Kidney (tissue), 14 donors: ENCODE results near the gene MATN1. TPM values are rescaled to one million over a fixed set of nuclear protein-coding genes. Genes with fewer than 3 reads are reported as not detected.
A peak's percentile ranks its signal among the peaks of the same experiment; 100 is the strongest.

Experiments
- DNase-seq, 5 donors: peaks; one replicate each; pipeline ENCODE4 v3.0.0-alpha.2; 2013 to 2020
- FAIRE-seq: peaks from 2 replicates; lab custom pipeline; 2012; peaks lifted over from hg19 to GRCh38; lab: Jason Lieb, UNC
- H3K27ac ChIP-seq, 2 donors: one replicate each; pipeline ENCODE4 v1.7.0; 2013; ENCODE audit warnings: low read depth in 2 of 2, low read length in 2 of 2, inconsistent platforms in 1 of 2
- H3K27me3 ChIP-seq: one replicate; pipeline ENCODE4 v1.7.1; 2013; ENCODE audit warnings: low read length, inconsistent platforms; ENCODE audit not compliant: control insufficient read depth, insufficient read depth
- H3K36me3 ChIP-seq, 3 donors: one replicate each; pipeline versions ENCODE4 v1.7.0 to v1.7.1; 2013; ENCODE audit warnings: low read length in 3 of 3, control low read depth in 1 of 3, inconsistent platforms in 1 of 3; ENCODE audit not compliant: insufficient read depth in 3 of 3, control insufficient read depth in 2 of 3
- H3K4me1 ChIP-seq, 3 donors: one replicate each; pipeline versions ENCODE4 v1.7.0 to v1.7.1; 2013; ENCODE audit warnings: low read length in 3 of 3, inconsistent platforms in 1 of 3, low read depth in 1 of 3; ENCODE audit not compliant: control insufficient read depth in 2 of 3, insufficient read depth in 2 of 3
- H3K4me3 ChIP-seq, 3 donors: one replicate each; pipeline versions ENCODE4 v1.7.0 to v1.8.1; 2013; ENCODE audit warnings: low read length in 3 of 3, control low read depth in 1 of 3, inconsistent platforms in 1 of 3
- H3K9ac ChIP-seq, 3 donors: one replicate each; pipeline versions ENCODE4 v1.7.0 to v1.7.1; 2013; ENCODE audit warnings: low read length in 3 of 3, control low read depth in 1 of 3, inconsistent platforms in 1 of 3
- H3K9me3 ChIP-seq, 3 donors: one replicate each; pipeline versions ENCODE4 v1.7.0 to v1.7.1; 2013; ENCODE audit warnings: low read length in 3 of 3, control low read depth in 1 of 3, inconsistent platforms in 1 of 3; ENCODE audit not compliant: control insufficient read depth in 2 of 3, insufficient read depth in 1 of 3
- CTCF ChIP-seq: IDR thresholded peaks from 3 replicates; pipeline ENCODE4 v1.5.1; 2012; ENCODE audit warnings: mild to moderate bottlenecking, moderate library complexity, borderline replicate concordance; ENCODE audit not compliant: insufficient read depth; ENCODE audit errors: extremely low read depth
- intact Hi-C: fragments of 100-400 bp; cut with DNase I; formaldehyde crosslinking; loops from one replicate; pipeline ENCODE4 v1.11.1; 2022
- polyA plus RNA-seq: library from polyadenylated mRNA; stranded (reverse); fragments of 350-450 nt; fragmentation: Illumina TruSeq; extraction: RNeasy Lipid Tissue Mini Kit (QIAGEN cat#74804); gene quantifications from one replicate; pipeline ENCODE4 v1.2.3, GENCODE V29; 2014; ENCODE audit warnings: low read depth, low replicate concordance; ENCODE audit not compliant: insufficient read depth
- total RNA-seq: library from RNA; stranded (reverse); fragmentation: NEBNext Ultra II Directional; extraction: Animal tissue kit (Norgen Biotek cat#: 25700); gene quantifications from one replicate; pipeline ENCODE4 v1.2.1, GENCODE V29; 2021
- donor health status: control.
- donor health status: control.
- donor health status: control.
- donor health status: control.
- donor health status: control.
- donor health status: DM: yes; HTN: yes; CAD: no.
- donor health status: Normal renal cell carcinoma (clear cell type).

MATN1 gene
- total and polyA plus RNA-seq, 2 donors from 2014 or later, result 0.13 TPM; not detected in 1

GRCh38 chr1:30695439-30695841 lies 27.9 kb downstream of the MATN1 start:
- Histone ChIP-seq H3K36me3 (no peaks in the 10 kb centered on the region), H3K4me1 (no peaks in the 10 kb centered on the region), H3K9ac (no peak overlapping the region), H3K9me3 (no peaks in the 10 kb centered on the region), H3K27me3 (no peaks in the 10 kb centered on the region), H3K27ac (no peak overlapping the region), H3K4me3 (no peak overlapping the region)
- DNase-seq (peak in 1 of 5 donors; percentile 45), FAIRE-seq (no peak)
- no peak for TF ChIP-seq CTCF
- intact Hi-C loops, result no loop called here

- H3K36me3 ChIP-seq, result no peaks in the 10 kb centered on the region
- TF ChIP-seq CTCF, result no peak
- no peaks in the 10 kb centered on the region for H3K27me3 ChIP-seq
- no peak overlapping the region for H3K27ac ChIP-seq
- intact Hi-C loops, result no loop called here
- no peaks in the 10 kb centered on the region for H3K9me3 ChIP-seq
- DNase-seq (peak in 1 of 5 donors; percentile 18), FAIRE-seq (no peak)
- no peak overlapping the region for H3K4me3 ChIP-seq
- no peaks in the 10 kb centered on the region for H3K4me1 ChIP-seq
- H3K9ac ChIP-seq, result no peak overlapping the region
Observed at GRCh38 chr1:30694280-30695175, 28.9 kb downstream of the MATN1 start.

- Histone ChIP-seq H3K36me3 (no peaks in the 10 kb centered on the region), H3K9ac (no peak overlapping the region), H3K4me1 (no peaks in the 10 kb centered on the region), H3K27ac (no peak overlapping the region), H3K27me3 (no peaks in the 10 kb centered on the region), H3K4me3 (no peak overlapping the region), H3K9me3 (no peaks in the 10 kb centered on the region)
- FAIRE-seq, result no peak
- no peak for TF ChIP-seq CTCF
- peak in 1 of 5 donors; percentile 26 for DNase-seq
- intact Hi-C loops, result no loop called here
Observed at GRCh38 chr1:30693822-30694221, 29.6 kb downstream of the MATN1 start.
